Ovary (tissue), 3 donors: ENCODE measurements around the gene ITGAD.

Experiments used
- EP300 ChIP-seq: sonication (generic); formaldehyde crosslinking; IDR thresholded peaks from one replicate; pipeline ENCODE4 v1.6.1; 2017; ENCODE audit warnings: antibody characterized with exemption
- POLR2A ChIP-seq: fragments of 450-650 bp; IDR thresholded peaks from one replicate; pipeline ENCODE4 v1.6.1; 2017; ENCODE audit warnings: antibody characterized with exemption, mild to moderate bottlenecking, moderate library complexity
- TF ChIP-seq, protein P1 (sequence below), 3 donors: fragments of 450-650 bp in 2 of 3; fragments of 200-600 bp in 1 of 3; IDR thresholded peaks; one replicate each; pipeline versions ENCODE4 v1.5.1 to v1.8.0; 2016 to 2022; ENCODE audit warnings: antibody characterized with exemption in 3 of 3, mild to moderate bottlenecking in 1 of 3
- donor health status: DM: no; HTN: no; CAD: no.

DNA sequence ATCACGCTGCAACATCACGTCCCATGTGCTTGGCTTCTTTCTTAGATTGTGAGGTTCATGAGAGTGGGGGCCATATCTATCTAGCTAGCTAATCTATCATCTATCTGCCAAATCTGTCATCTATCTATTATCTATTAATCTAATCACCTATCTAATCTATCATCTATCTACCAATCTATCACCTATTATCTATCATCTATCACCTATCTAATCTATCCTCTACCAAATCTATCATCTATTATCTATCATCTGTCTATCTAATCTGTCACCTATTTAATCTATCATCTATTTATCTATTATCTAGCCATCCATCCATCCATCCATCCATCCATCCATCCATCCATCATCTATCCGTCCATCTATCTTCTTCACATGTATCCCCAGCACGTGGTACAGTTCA is 20.8 kb downstream of the ITGAD start:
- TF ChIP-seq, protein P1, sequence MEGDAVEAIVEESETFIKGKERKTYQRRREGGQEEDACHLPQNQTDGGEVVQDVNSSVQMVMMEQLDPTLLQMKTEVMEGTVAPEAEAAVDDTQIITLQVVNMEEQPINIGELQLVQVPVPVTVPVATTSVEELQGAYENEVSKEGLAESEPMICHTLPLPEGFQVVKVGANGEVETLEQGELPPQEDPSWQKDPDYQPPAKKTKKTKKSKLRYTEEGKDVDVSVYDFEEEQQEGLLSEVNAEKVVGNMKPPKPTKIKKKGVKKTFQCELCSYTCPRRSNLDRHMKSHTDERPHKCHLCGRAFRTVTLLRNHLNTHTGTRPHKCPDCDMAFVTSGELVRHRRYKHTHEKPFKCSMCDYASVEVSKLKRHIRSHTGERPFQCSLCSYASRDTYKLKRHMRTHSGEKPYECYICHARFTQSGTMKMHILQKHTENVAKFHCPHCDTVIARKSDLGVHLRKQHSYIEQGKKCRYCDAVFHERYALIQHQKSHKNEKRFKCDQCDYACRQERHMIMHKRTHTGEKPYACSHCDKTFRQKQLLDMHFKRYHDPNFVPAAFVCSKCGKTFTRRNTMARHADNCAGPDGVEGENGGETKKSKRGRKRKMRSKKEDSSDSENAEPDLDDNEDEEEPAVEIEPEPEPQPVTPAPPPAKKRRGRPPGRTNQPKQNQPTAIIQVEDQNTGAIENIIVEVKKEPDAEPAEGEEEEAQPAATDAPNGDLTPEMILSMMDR (IDR thresholded peaks at IDR 0.05) = no peak
- TF ChIP-seq POLR2A (no peak), EP300 (no peak)
